ENCODE measurements around the gene NBAS. TPM values are rescaled to one million over a fixed set of nuclear protein-coding genes. Genes with fewer than 3 reads are reported as not detected.

Gene NBAS
- total and polyA plus RNA-seq, 2 of the 13 experiments (the other 11 are each of a cell fraction or from before 2014, with no cell fraction given) = 33.6 to 58.7 TPM

DNA sequence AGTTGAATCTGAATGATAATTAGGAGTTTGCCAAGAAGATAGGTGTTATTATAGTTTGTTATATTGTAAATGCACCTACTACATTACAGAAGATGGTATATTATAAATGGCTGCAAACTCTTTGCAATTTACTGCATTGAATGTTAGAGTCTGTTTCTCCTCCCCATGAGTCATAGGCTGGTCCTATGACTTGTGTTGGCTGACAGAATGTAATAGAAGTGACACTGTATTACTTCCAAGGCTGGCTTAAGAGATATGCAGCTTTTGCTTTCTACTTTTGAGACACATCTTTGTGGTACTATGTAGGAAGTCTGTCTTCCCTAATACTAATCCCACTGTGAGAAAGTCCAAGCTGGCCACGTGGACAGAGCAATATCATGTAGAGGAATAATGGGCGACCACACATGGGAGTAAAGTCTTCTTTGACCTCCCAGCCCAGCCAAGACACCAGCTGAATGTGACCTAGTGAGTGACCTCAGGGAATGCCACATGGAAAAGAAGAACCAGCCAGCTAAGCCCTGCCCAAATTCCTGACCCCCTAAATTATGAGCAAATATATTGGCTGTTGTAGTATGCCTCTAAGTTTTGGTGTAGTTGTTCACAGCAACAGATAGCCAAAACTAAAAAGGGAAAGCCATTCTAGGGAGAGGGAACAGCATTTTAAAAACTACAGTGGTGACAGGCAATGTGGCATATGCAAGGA is 23.8 kb upstream of the NBAS start:
- no peaks in the 10 kb centered on the region for H3K27me3 ChIP-seq (ENCODE audit: control insufficient read depth in 1 of 2, insufficient read depth in 2 of 2, low read length in 2 of 2)
- no peaks in the 10 kb centered on the region for H3K9me3 ChIP-seq (ENCODE audit: low read length)
- H3K4me1 ChIP-seq (ENCODE audit: insufficient read depth, low read length) = peaks cover 14% of the 10 kb centered on the region
- BruUV-seq (replicated peaks) = no TSS peak
- DNase-seq (ENCODE audit: low spot score) = no peak
- no peak for ATAC-seq
- CTCF ChIA-PET (ENCODE audit: low intra/inter-chr PET ratio, low total read pairs) = no interaction called here
- in situ Hi-C loops (cut with HindIII; ENCODE audit: extremely low pct_ligation_motif_present, low pct_unique_long_range_greater_than_20kb) (loop anchor here (10.0 to 25.0 kb wide), 4 partner anchors 150 to 948 kb away; partner anchors contain the start of gene LRATD1), intact Hi-C loops (cut with micrococcal nuclease; ENCODE audit: unreplicated experiment) (no loop called here)
- no peak overlapping the region for H2AFZ ChIP-seq (ENCODE audit: low read length)
- TF ChIP-seq ZNF225 (CRISPR knock-in tag; IDR thresholded peaks at IDR 0.05) (no peak), ZNF331 (CRISPR knock-in tag; IDR thresholded peaks at IDR 0.05) (peak; percentile 96), ZNF782 (CRISPR knock-in tag; IDR thresholded peaks at IDR 0.05; ENCODE audit: borderline replicate concordance) (no peak), MLLT10 (CRISPR knock-in tag; IDR thresholded peaks at IDR 0.05) (no peak), ETS1 (CRISPR knock-in tag; IDR thresholded peaks at IDR 0.05) (no peak)
- TF ChIP-seq, protein P1, sequence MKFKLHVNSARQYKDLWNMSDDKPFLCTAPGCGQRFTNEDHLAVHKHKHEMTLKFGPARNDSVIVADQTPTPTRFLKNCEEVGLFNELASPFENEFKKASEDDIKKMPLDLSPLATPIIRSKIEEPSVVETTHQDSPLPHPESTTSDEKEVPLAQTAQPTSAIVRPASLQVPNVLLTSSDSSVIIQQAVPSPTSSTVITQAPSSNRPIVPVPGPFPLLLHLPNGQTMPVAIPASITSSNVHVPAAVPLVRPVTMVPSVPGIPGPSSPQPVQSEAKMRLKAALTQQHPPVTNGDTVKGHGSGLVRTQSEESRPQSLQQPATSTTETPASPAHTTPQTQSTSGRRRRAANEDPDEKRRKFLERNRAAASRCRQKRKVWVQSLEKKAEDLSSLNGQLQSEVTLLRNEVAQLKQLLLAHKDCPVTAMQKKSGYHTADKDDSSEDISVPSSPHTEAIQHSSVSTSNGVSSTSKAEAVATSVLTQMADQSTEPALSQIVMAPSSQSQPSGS (CRISPR knock-in tag; IDR thresholded peaks at IDR 0.05) = no peak
- no peak overlapping the region for H3K27ac ChIP-seq (ENCODE audit: extremely low read length, insufficient read depth, low read length)
- H3K4me3 ChIP-seq (replicated peaks in 1 of 3; ENCODE audit: insufficient read depth in 1 of 3, low read depth in 2 of 3, low read length in 3 of 3) = no peak overlapping the region
- H3K4me2 ChIP-seq (ENCODE audit: low read depth, low read length) = no peak overlapping the region
- H3K79me2 ChIP-seq (ENCODE audit: insufficient read depth, low read length) = no peaks in the 10 kb centered on the region
- no peak overlapping the region for H3K9ac ChIP-seq (ENCODE audit: insufficient read depth, low read depth, low read length)
- no peak for FAIRE-seq
- H3K36me3 ChIP-seq (replicated peaks in 1 of 2; ENCODE audit: control insufficient read depth in 1 of 2, insufficient read depth in 2 of 2, low read length in 2 of 2) = no peaks in the 10 kb centered on the region
- POLR2A ChIA-PET = no interaction called here
- no peaks in the 10 kb centered on the region for H4K20me1 ChIP-seq (ENCODE audit: insufficient read depth, low read length)
- WGBS (ENCODE audit: low lambda C conversion rate) = 41% methylated on average over 2 of the region's 2 CpGs

All from HepG2 (cell line).